NCI-H526 treated with DMSO at 0.1 percent for 48 hours (cell line): ENCODE results near the gene UGT1A10.
"Not testable (repeated sequence)": the region's sequence is repeated elsewhere in the genome, so short reads cannot be mapped to it uniquely, and the experiment has no call there.

Experiments
- DNase-seq: peaks from one replicate; lab custom pipeline; 2025; lab: John Stamatoyannopoulos, UW

UGT1A10 gene

DNA sequence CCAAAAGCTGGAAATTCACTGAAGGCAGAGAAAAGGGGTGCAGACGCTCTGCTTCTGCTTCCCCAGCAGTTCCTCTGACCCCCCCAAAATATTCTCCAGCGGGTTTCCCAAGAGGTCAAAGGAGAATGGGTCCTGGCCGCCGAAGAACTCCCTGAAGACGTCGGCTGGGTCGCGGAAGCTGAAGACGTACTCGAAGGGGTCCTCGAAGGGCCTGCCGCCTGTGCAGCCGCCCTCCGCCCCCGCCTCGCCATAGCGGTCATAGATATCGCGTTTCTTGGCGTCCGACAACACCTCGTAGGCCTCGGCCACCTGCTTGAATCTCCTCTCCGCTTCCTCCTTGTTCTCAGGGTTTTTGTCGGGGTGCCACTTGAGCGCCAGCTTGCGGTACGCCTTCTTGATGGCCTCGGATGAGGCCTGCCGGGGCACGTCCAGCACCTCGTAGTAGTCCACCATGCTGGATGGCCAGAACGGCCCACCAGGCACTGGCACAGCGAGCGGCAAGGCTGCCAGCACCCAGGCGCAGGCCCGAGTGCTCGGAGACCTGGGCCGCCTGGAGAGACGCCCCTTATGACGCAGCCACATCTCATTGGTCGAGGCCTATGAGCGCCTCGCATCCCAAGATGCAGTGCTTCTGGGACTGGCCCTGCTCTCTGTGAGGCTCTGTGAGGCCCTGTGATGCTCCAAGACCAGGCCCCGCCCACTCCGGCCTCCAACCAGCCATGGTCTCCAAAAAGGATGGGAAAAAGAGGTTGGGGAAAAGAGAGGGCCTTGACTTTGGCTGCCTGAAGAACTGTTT is 107.4 kb downstream of the UGT1A10 start:
- DNase-seq, result no peak

DNA sequence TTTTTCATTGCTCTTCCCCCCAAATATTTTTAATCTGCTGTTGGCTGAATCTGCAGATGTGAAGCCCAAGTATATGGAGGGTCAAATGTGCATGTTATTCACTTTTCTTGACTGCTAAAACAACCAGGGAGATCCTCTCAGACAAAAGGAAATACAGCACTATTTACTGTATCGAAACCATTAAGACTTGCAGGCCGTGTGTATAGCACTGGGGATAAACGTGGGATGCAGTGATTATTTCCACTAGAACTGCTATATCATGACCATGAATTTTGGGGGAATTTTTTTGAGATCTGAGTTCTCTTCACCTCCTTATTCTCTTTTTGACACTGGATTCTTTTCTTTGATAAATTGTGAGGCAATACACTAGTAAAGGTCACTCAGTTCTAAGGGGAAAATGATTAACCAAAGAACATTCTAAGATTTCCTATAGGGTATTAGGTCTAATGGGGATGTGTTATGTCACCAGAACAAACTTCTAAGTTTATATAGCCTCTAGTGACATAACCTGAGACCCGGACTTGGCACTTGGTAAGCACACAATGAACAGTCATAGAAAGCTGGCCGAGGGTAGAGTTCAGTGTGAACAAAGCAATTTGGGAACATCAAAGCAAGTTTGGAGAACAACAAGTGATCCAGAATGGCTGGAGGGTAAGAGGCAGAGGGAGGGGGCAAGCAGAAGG is 109.0 kb downstream of the UGT1A10 start:
- DNase-seq, result no peak

DNA sequence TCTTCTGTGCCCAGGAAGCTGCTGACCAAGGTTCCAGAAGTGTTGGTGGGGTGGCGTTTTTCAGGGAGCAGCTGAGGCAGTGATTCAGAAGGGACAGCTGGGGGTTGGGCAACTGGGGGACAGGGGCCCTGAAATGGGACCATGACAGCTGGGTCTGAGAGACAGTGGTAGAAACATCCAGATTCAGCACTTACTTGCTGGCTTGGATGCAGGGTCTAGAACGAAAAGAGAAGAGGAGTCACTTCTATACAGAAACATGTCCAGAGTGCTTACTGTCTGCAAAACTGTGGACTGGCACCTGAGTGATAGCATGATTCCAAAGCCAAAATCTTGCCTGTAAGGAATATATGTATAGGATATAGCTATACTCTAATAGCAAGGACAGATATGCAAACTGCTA is 109.6 kb downstream of the UGT1A10 start:
- DNase-seq, result not testable (repeated sequence)

DNA sequence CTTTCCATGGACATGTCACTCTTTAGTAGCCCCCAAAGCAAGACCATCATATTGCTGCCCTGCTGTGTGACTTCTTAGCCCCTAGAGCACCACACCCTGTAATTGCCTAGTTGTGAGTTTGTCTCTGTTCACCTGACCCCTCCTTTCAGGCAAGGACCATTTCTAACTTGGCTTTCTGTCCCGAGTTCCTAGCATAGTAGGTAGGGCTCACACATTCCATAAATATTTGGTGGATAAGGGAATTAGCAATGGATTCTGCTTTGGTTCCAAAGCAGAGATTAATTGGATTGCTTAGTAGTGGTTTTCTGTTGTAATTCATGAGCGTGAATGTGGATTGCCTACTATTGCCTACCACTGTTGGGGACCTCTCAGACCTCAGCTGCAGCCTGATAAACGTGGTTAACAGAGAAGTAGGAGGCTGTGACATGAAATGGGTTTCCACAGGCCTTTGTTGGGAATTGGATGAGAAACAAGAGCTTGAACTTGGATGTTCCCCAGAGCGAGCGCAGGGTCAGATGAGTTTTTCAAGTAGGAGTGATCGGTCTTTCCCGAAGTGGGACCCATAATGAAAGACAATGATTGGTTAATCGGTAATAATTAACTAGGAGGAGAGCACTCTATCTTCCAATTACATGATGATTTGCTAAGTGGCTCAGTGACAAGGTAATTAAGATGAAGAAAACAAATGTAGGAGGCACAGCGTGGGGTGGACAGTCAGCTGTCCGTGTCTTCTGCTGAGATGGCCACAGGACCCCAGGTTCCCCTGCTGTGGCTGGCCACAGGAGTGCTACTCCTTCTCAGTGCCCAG is 110.4 kb downstream of the UGT1A10 start:
- no peak for DNase-seq

DNA sequence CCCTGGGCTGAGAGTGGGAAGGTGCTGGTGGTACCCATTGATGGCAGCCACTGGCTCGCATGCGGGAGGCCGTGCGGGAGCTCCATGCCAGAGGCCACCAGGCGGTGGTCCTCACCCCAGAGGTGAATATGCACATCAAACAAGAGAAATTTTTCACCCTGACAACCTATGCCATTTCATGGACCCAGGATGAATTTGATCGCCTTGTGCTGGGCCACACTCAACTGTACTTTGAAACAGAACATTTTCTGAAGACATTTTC is 111.0 kb downstream of the UGT1A10 start:
- DNase-seq, result no peak

DNA sequence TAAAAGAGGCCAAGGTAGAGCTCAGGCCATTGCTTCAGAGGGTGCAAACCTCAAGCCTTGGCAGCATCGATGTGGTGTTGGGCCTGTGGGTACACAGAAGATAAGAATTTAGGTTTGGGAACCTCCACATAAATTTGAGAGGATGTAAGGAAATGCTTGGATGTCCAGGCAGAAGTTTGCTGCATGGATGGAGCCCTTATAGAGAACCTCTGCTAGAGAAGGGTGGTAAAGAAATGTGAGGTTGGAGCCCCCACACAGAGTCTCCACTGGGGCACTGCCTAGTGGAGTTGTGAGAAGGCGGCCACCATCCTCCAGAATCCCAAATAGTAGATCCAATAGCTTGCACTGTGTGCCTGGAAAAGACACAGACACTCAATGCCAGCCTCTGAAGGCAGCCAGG is 114.4 kb downstream of the UGT1A10 start:
- not testable (repeated sequence) for DNase-seq

DNA sequence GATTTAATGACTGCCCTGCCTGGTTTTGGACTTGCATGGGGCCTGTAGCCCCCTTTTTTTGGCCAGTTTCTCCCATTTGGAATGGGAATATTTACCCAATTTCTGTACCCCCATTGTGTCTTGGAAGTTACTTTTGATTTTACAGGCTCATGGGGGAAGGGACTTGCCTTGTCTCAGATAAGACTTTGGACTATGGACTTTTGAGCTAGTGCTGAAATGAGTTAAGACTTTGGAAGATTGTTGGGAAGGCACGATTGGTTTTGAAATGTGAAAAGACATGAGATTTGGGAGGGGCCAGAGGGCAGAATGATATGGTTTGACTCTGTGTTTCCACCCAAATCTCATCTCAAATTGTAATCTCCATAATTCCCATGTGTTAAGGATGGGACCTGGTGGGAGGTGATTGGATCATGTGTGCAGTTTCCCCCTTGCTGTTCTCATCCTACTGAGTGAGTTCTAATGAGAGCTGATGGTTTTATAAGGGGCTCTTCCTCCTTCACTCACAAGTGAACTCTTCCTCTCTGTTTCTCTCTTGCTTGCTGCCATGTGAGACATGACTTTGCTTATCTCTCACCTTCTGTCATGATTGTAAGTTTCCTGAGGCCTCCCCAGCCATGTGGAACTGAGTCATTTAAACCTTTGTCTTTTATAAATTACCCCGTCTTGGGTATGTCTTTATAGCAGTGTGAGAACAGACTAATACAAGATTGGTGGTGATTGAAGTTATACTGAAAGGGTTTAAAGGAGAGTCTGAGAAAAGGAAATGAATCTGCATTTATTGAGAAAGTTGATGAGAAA is 115.2 kb downstream of the UGT1A10 start:
- DNase-seq, result not testable (repeated sequence)

DNA sequence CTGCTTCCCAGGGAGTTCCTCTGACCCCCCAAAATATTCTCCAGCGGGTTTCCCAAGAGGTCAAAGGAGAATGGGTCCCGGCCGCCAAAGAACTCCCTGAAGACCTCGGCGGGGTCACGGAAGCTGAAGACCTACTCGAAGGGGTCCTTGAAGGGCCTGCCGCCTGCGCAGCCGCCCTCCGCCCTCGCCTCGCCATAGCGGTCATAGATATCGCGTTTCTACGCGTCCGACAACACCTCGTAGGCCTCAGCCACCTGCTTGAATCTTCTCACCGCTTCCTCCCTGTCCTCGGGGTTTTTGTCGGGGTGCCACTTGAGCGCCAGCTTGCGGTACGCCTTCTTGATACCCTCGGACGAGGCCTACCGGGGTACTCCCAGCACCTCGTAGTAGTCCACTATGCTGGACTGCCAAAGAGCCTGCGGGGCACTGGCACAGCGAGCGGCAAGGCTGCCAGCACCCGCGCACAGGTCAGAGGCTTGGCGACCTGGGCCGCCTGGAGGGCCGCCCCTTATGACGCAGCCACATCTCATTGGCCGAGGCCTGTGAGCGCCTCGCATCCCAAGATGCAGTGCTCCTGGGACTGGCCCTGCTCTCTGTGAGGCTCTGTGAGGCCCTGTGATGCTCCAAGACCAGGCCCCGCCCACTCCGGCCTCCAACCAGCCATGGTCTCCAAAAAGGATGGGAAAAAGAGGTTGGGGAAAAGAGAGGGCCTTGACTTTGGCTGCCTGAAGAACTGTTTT is 118.8 kb downstream of the UGT1A10 start:
- no peak for DNase-seq

DNA sequence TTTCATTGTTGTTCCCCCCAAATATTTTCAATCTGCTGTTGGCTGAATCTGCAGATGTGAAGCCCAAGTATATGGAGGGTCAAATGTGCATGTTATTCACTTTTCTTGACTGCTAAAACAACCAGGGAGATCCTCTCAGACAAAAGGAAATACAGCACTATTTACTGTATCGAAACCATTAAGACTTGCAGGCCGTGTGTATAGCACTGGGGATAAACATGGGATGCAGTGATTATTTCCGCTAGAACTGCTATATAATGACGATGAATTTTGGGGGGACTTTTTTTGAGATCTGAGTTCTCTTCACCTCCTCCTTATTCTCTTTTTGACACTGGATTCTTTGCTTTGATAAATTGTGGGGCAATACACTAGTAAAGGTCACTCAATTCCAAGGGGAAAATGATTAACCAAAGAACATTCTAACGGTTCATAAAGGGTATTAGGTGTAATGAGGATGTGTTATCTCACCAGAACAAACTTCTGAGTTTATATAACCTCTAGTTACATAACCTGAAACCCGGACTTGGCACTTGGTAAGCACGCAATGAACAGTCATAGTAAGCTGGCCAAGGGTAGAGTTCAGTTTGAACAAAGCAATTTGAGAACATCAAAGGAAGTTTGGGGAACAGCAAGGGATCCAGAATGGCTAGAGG is 120.3 kb downstream of the UGT1A10 start:
- no peak for DNase-seq

DNA sequence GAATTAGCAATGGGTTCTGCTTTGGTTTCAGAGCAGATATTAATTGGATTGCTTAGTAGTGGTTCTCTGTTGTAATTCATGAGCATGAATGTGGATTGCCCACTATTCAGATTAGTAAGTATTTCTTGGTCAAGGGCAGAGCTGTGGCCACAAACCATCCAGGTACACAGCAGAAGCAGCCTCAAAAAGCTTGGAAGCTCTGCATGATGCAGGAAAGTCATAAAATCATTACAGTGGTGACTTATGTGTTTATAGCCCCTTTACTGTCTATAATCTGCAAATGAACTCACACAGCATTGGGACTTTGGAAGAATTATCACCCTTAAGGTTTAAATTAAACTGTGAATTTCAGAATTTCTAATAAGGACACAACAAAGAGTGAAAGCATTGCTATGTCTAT is 121.9 kb downstream of the UGT1A10 start:
- DNase-seq, result no peak

DNA sequence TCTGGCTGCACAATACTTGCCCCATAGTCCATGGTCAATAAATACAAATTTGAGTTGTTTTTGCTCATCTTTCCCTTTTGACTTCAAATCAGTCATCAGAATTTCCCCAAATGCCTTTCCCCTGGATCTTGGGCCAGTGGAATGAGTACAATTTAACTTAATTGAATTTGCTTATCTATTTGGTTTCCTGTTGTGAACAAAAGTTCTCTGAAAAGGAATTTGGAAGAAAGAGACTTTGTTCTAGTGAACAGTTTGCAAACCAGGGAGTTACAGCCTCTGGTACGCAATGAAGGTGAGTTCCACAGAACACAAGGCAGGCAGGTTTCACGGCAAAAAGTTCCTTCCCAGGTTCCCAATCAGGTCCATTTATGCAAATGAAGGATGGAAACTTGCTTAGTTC is 122.6 kb downstream of the UGT1A10 start:
- DNase-seq, result no peak

DNA sequence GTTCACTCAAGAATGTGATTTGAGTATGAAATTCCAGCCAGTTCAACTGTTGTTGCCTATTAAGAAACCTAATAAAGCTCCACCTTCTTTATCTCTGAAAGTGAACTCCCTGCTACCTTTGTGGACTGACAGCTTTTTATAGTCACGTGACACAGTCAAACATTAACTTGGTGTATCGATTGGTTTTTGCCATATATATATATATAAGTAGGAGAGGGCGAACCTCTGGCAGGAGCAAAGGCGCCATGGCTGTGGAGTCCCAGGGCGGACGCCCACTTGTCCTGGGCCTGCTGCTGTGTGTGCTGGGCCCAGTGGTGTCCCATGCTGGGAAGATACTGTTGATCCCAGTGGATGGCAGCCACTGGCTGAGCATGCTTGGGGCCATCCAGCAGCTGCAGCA is 123.8 kb downstream of the UGT1A10 start, which contains the start of gene UGT1A1:
UGT1A1 (plus strand) TSS at position 228 of the 400 bp plus-strand sequence; CDS start at position 246, 18 bp downstream.
- no peak for DNase-seq

DNA sequence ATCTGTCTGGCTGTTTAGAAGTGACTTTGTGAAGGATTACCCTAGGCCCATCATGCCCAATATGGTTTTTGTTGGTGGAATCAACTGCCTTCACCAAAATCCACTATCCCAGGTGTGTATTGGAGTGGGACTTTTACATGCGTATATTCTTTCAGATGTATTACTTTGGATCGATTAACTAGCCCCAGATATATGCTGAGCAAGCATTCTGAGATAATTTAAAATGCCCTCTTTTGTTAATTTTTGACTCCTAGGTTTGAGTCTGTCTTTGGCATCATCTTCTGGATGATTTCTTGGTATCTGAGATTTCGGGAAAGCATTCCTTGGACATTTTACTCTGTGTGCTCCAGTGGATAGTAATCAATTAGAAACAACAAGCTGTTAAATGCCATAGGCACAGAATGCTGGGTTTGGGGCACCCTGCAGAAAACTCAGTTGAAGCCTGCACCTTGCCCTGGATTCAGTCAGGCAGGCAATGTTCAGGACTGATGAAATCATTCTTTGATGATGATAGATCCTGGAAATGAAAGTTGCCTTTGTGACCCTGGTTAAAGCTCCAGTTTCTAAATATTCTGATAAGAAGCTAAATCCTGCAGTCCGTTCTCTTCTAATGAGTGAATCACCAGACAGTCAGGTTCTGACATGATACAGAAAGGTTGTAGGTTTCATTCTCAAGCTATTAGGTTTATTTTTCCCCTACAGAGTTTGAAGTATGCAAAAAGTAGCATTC is 125.0 kb downstream of the UGT1A10 start:
- no peak for DNase-seq

DNA sequence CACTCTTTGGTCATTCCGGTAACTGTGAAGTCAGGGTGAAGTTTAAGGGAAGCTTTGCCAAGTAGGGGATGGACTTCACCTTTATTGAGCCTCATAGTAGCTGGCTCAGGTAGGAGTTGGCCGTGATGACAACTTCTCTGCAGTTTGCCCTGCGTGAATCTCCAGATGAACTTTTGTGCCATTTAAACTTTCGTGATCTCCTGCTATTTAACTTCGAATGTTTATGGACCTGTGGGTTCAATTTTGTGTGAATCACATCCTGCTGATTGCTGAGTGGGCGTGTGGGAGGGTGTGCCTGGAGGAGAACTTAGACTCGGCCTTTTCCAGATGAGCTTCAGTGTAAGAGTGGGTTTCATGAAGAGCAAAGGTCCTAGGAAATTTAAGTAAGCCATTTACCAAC is 128.0 kb downstream of the UGT1A10 start:
- no peak for DNase-seq

DNA sequence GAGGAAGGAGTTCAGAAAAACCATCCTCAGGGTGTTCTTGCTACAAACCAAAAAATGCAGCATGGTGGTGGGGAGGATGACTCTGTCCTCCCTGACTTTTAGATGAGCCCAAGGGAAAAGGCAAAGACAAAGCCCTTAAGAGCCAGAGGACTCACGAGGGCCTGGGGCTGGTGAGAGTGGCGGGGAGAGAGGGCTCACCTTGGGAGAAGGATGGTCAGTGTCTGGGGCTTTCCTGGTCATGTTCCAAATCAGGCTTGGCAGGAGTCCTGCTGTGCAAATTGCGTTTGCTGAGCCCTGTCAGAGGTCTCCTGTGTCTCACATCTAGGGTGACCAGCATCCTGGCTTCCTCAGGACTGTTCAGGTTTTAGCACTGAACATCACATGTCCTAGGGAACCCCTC is 128.5 kb downstream of the UGT1A10 start:
- no peak for DNase-seq

DNA sequence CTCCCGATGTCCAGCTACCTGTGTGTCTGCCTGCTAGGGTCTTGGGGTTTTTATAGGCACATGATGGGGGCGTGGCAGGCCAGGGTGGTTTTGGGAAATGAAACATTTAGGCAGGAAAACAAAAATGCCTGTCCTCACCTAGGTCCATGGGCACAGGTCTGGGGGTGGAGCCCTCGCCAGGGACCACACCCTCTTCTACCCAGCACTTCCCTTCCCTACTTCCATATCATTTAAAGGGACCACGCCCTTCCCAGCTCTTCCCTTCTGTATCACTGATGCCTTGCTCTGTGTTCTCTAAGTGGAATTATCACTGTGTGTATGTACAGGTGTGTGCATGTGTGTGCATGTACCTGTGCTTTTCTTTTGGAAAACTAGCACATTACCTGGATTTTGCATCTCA is 130.2 kb downstream of the UGT1A10 start:
- no peak for DNase-seq

DNA sequence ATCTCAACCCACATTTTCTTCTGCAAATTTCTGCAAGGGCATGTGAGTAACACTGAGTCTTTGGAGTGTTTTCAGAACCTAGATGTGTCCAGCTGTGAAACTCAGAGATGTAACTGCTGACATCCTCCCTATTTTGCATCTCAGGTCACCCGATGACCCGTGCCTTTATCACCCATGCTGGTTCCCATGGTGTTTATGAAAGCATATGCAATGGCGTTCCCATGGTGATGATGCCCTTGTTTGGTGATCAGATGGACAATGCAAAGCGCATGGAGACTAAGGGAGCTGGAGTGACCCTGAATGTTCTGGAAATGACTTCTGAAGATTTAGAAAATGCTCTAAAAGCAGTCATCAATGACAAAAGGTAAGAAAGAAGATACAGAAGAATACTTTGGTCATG is 131.8 kb downstream of the UGT1A10 start:
- no peak for DNase-seq

DNA sequence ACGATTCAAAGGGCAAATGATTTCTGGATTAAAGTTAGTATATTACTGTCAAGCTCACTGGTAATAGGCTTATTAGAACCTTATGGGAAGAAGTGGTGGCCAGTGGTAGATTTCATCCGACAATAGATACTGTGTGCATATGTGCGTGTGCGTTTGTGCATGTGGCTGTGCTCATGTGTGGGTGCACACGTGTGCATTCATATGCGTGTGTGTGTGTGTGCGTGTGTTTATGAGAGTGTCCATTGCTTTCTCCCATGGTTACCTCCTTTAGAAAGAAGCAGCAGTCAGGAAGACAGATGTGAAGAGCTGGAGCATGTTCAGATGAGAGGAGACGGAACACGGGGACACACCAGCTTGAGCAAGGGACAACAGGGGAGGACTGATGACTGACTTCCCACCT is 133.0 kb downstream of the UGT1A10 start:
- no peak for DNase-seq

DNA sequence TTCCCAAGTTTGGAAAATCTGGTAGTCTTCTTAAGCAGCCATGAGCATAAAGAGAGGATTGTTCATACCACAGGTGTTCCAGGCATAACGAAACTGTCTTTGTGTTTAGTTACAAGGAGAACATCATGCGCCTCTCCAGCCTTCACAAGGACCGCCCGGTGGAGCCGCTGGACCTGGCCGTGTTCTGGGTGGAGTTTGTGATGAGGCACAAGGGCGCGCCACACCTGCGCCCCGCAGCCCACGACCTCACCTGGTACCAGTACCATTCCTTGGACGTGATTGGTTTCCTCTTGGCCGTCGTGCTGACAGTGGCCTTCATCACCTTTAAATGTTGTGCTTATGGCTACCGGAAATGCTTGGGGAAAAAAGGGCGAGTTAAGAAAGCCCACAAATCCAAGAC is 135.9 kb downstream of the UGT1A10 start:
- DNase-seq, result no peak

DNA sequence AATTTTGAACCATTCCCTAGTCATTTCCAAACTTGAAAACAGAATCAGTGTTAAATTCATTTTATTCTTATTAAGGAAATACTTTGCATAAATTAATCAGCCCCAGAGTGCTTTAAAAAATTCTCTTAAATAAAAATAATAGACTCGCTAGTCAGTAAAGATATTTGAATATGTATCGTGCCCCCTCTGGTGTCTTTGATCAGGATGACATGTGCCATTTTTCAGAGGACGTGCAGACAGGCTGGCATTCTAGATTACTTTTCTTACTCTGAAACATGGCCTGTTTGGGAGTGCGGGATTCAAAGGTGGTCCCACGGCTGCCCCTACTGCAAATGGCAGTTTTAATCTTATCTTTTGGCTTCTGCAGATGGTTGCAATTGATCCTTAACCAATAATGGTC is 136.3 kb downstream of the UGT1A10 start:
- no peak for DNase-seq
